HCT116 (cell line): Measurements from ENCODE around the gene ZSCAN1. TPM values are rescaled to one million over a fixed set of nuclear protein-coding genes. Genes with fewer than 3 reads are reported as not detected.

Experiments used
- ATAC-seq: fragments of 200-7000 bp; cut with Tn5 transposase; 2 replicates; pipeline ENCODE4 v1.9.1; 2020; ENCODE audit warnings: mild to moderate bottlenecking, moderate library complexity
- BruUV-seq: library from RNA; stranded (reverse); fragments of 400-500 nt; replicated peaks from 2 replicates; lab custom pipeline; 2021; lab: Mats Ljungman, UMichigan
- CTCF ChIA-PET: fragments of 300-600 bp; sonication (Branson Sonifier 250); formaldehyde crosslinking; loops from one replicate; lab custom pipeline; 2021; ENCODE audit warnings: antibody characterized with exemption; lab: Charles Lee
- POLR2A ChIA-PET: fragments of 300-600, 350-600 bp; sonication (Branson Sonifier 250); formaldehyde crosslinking; loops from one replicate; lab custom pipeline; 2021; ENCODE audit warnings: antibody characterized with exemption; lab: Charles Lee
- RAD21 ChIA-PET, 2 experiments: fragments of 300-600 bp; sonication (Branson Sonifier 250); formaldehyde crosslinking; loops; one replicate each; lab custom pipeline; 2023; ENCODE audit warnings: low total read pairs in 2 of 2; ENCODE audit not compliant: uncharacterized antibody in 2 of 2, unreplicated experiment in 2 of 2, low non-redundant PET in 1 of 2; lab: Charles Lee
- DNase-seq: peaks from one replicate; pipeline ENCODE4 v3.0.0-alpha.2; 2010; ENCODE audit warnings: low read depth, low spot score
- H2AFZ ChIP-seq: fragments of 200-600 bp; shearing (Covaris generic), sonication (generic); 2 replicates; pipeline ENCODE4 v1.6.1; 2017; ENCODE audit warnings: low read depth, mixed run types, mixed read lengths, antibody characterized with exemption, low read length; ENCODE audit not compliant: poor library complexity, severe bottlenecking
- H3K27ac ChIP-seq: 2 replicates; pipeline ENCODE4 v1.5.1; 2012; ENCODE audit warnings: low read depth, low read length
- H3K27me3 ChIP-seq: fragments of 200-600 bp; sonication (generic); 2 replicates; pipeline ENCODE4 v1.6.1; 2016; ENCODE audit warnings: mixed run types, low read length, mixed read lengths; ENCODE audit not compliant: insufficient read depth
- H3K36me3 ChIP-seq, 2 experiments: fragments of 200-500 bp in 1 of 2; fragments of 200-600 bp in 1 of 2; sonication (Bioruptor generic) in 1 of 2; sonication (generic) in 1 of 2; 2 replicates each; pipeline versions ENCODE4 v1.5.1 to v1.6.1; 2014 to 2016; ENCODE audit warnings: low read length in 2 of 2, inconsistent platforms in 1 of 2, mixed read lengths in 1 of 2, mixed run types in 1 of 2; ENCODE audit not compliant: insufficient read depth in 2 of 2, control insufficient read depth in 1 of 2
- H3K4me1 ChIP-seq, 2 experiments: fragments of 200-600 bp in 1 of 2; sonication (generic) in 1 of 2; 2 replicates each; pipeline versions ENCODE4 v1.5.1 to v1.6.1; 2012 to 2017; ENCODE audit warnings: low read length in 2 of 2, inconsistent platforms in 1 of 2, mild to moderate bottlenecking in 1 of 2, mixed read lengths in 1 of 2, mixed run types in 1 of 2, moderate library complexity in 1 of 2; ENCODE audit not compliant: insufficient read depth in 2 of 2, control insufficient read depth in 1 of 2
- H3K4me2 ChIP-seq: fragments of 200-600 bp; sonication (generic); 2 replicates; pipeline ENCODE4 v1.6.1; 2017; ENCODE audit warnings: mixed run types, low read length, mixed read lengths
- H3K4me3 ChIP-seq, 2 experiments: fragments of 200-600 bp in 1 of 2; sonication (generic) in 1 of 2; replicated peaks in 1 of 2; 2 replicates each; pipeline ENCODE4 v1.5.1; 2011 to 2016; ENCODE audit warnings: low read length in 2 of 2, control low read depth in 1 of 2, low read depth in 1 of 2, mild to moderate bottlenecking in 1 of 2, mixed read lengths in 1 of 2, mixed run types in 1 of 2
- H3K79me2 ChIP-seq: fragments of 200-600 bp; sonication (generic); 2 replicates; pipeline ENCODE4 v1.6.1; 2017; ENCODE audit warnings: mild to moderate bottlenecking, mixed run types, low read length, moderate library complexity, mixed read lengths; ENCODE audit not compliant: insufficient read depth
- H3K9ac ChIP-seq: fragments of 200-600 bp; sonication (generic); 2 replicates; pipeline ENCODE4 v1.6.1; 2016; ENCODE audit warnings: low read length, mixed read lengths
- H3K9me2 ChIP-seq: fragments of 200-600 bp; sonication (generic), shearing (Covaris generic); 2 replicates; pipeline ENCODE4 v1.6.1; 2017; ENCODE audit warnings: mixed run types, mild to moderate bottlenecking, moderate library complexity; ENCODE audit not compliant: insufficient read depth
- H3K9me3 ChIP-seq, 2 experiments: fragments of 200-500 bp in 1 of 2; fragments of 200-600 bp in 1 of 2; sonication (Bioruptor generic) in 1 of 2; sonication (generic) in 1 of 2; 2 replicates each; pipeline ENCODE4 v1.6.1; 2014 to 2017; ENCODE audit warnings: low read length in 2 of 2, mixed read lengths in 2 of 2, inconsistent platforms in 1 of 2, low read depth in 1 of 2, mild to moderate bottlenecking in 1 of 2, mixed run types in 1 of 2, moderate library complexity in 1 of 2; ENCODE audit not compliant: control insufficient read depth in 1 of 2, insufficient read depth in 1 of 2
- H4K20me1 ChIP-seq: fragments of 200-600 bp; sonication (generic), shearing (Covaris generic); 2 replicates; pipeline ENCODE4 v1.6.1; 2017; ENCODE audit warnings: mixed run types, mild to moderate bottlenecking, moderate library complexity; ENCODE audit not compliant: insufficient read depth
- ATF3 ChIP-seq: IDR thresholded peaks from 2 replicates; pipeline ENCODE4 v1.6.1; 2012
- CBX3 ChIP-seq: IDR thresholded peaks from 2 replicates; pipeline ENCODE4 v1.6.1; 2012; ENCODE audit warnings: low read depth
- CTCF ChIP-seq, 3 experiments: fragments of 200-600 bp in 1 of 3; sonication (generic) in 1 of 3; IDR thresholded peaks in 2 of 3; conservative IDR thresholded peaks in 1 of 3; 2 replicates each; pipeline ENCODE4 v1.5.1; 2012 to 2017; ENCODE audit warnings: low read depth in 2 of 3, low read length in 2 of 3, antibody characterized with exemption in 1 of 3, borderline replicate concordance in 1 of 3, control low read depth in 1 of 3, mild to moderate bottlenecking in 1 of 3, mixed read lengths in 1 of 3, mixed run types in 1 of 3, moderate library complexity in 1 of 3; ENCODE audit not compliant: insufficient read depth in 1 of 3
- EGR1 ChIP-seq: IDR thresholded peaks from 2 replicates; pipeline ENCODE4 v1.6.1; 2012; ENCODE audit warnings: low read depth
- EZH2 ChIP-seq: fragments of 200-600 bp; sonication (generic); IDR thresholded peaks from 2 replicates; pipeline ENCODE4 v1.6.1; 2017; ENCODE audit warnings: antibody characterized with exemption, mixed run types
- FOSL1 ChIP-seq: IDR thresholded peaks from 2 replicates; pipeline ENCODE4 v1.6.1; 2012; ENCODE audit warnings: low read depth
- POLR2A ChIP-seq: IDR thresholded peaks from 2 replicates; pipeline ENCODE4 v1.7.0; 2011; ENCODE audit warnings: borderline replicate concordance; ENCODE audit not compliant: insufficient read depth, insufficient read length; ENCODE audit errors: extremely low read depth
- POLR2AphosphoS5 ChIP-seq: IDR thresholded peaks from 2 replicates; pipeline ENCODE4 v1.6.1; 2011; ENCODE audit warnings: mild to moderate bottlenecking, low read depth, low read length, moderate library complexity
- REST ChIP-seq: IDR thresholded peaks from 2 replicates; pipeline ENCODE4 v1.6.1; 2012; ENCODE audit warnings: low read depth
- YY1 ChIP-seq: IDR thresholded peaks from 2 replicates; pipeline ENCODE4 v1.6.1; 2011; ENCODE audit warnings: low read length, low read depth, moderate library complexity, mild to moderate bottlenecking; ENCODE audit not compliant: insufficient replicate concordance; ENCODE audit errors: extremely low read depth
- ZFX ChIP-seq: fragments of 450-650 bp; IDR thresholded peaks from 2 replicates; pipeline ENCODE4 v1.6.1; 2017
- ZNF274 ChIP-seq: fragments of 200-500 bp; sonication (Bioruptor generic); IDR thresholded peaks from 2 replicates; pipeline ENCODE4 v1.6.1; 2014; ENCODE audit warnings: mild to moderate bottlenecking, low read depth, low read length, inconsistent platforms
- intact Hi-C: fragments of 100-400 bp; cut with micrococcal nuclease; formaldehyde crosslinking; loops from 2 replicates; pipeline ENCODE4 v1.10.0; 2022
- total RNA-seq: library from RNA; stranded (reverse); gene quantifications from one replicate; pipeline ENCODE4 v1.2.1, GENCODE V29; 2021; ENCODE audit not compliant: unreplicated experiment

The ZSCAN1 gene
- total RNA-seq, 1 experiment from 2014 or later: not detected

- no peak overlapping the region for H2AFZ ChIP-seq
- no peak for DNase-seq
- H3K27ac ChIP-seq: no peak overlapping the region
- no peaks in the 10 kb centered on the region for H3K79me2 ChIP-seq
- H3K9me2 ChIP-seq: no peaks in the 10 kb centered on the region
- no peak overlapping the region for H3K4me2 ChIP-seq
- no peaks in the 10 kb centered on the region for H3K36me3 ChIP-seq
- ATAC-seq: no peak
- H3K4me3 ChIP-seq: no peak overlapping the region
- RAD21 ChIA-PET: no interaction called here
- POLR2A ChIA-PET: no interaction called here
- H3K9ac ChIP-seq: no peak overlapping the region
- no peak for TF ChIP-seq FOSL1
- TF ChIP-seq YY1: no peak
- TF ChIP-seq POLR2A: no peak
- TF ChIP-seq ATF3: no peak
- CTCF ChIA-PET: no interaction called here
- H3K9me3 ChIP-seq: peaks cover 9 to 10% of the 10 kb centered on the region in 2 experiments; a peak in 2 of 4 replicates
- no peaks in the 10 kb centered on the region for H3K27me3 ChIP-seq
- intact Hi-C loops: no loop called here
- no peaks in the 10 kb centered on the region for H3K4me1 ChIP-seq
- H4K20me1 ChIP-seq: no peaks in the 10 kb centered on the region
- BruUV-seq: no TSS peak
These were observed 50.9 kb downstream of the ZSCAN1 start for GRCh38 chr19:58084596-58085347.

GRCh38 chr19:58085348-58085875 lies 51.6 kb downstream of the ZSCAN1 start:
- RAD21 ChIA-PET: no interaction called here
- Histone ChIP-seq H4K20me1 (no peaks in the 10 kb centered on the region), H3K9me2 (no peaks in the 10 kb centered on the region), H3K27ac (no peak overlapping the region), H3K27me3 (no peaks in the 10 kb centered on the region), H3K36me3 (no peaks in the 10 kb centered on the region), H3K9ac (no peak overlapping the region), H3K9me3 (peaks cover 9 to 16% of the 10 kb centered on the region in 2 experiments; a peak in 2 of 4 replicates), H3K4me2 (no peak overlapping the region), H3K79me2 (no peaks in the 10 kb centered on the region), H3K4me1 (no peaks in the 10 kb centered on the region), H2AFZ (no peak overlapping the region), H3K4me3 (no peak overlapping the region)
- BruUV-seq: no TSS peak
- POLR2A ChIA-PET: no interaction called here
- CTCF ChIA-PET: no interaction called here
- DNase-seq (no peak), ATAC-seq (no peak)
- TF ChIP-seq CBX3 (no peak), EGR1 (no peak), EZH2 (no peak), CTCF (IDR thresholded peaks at IDR 0.05 in 2 of 3, conservative IDR thresholded peaks at IDR 0.05 in 1 of 3; ENCODE audit: borderline replicate concordance in 1 of 3, insufficient read depth in 1 of 3, low read depth in 2 of 3, low read length in 2 of 3) (no peak), POLR2AphosphoS5 (no peak), POLR2A (no peak), REST (no peak), ZNF274 (no peak), ZFX (no peak)
- intact Hi-C loops: no loop called here
